VCaP (cell line): ENCODE measurements around the gene RGS6.

ENCODE experiments used
- H3K27ac ChIP-seq: fragments of 450-650 bp; 2 replicates; pipeline ENCODE4 v1.5.1; 2017
- CTCF ChIP-seq: fragments of 450-650 bp; conservative IDR thresholded peaks from 2 replicates; pipeline ENCODE4 v1.5.1; 2017; ENCODE audit warnings: mild to moderate bottlenecking, moderate library complexity

The RGS6 gene

DNA sequence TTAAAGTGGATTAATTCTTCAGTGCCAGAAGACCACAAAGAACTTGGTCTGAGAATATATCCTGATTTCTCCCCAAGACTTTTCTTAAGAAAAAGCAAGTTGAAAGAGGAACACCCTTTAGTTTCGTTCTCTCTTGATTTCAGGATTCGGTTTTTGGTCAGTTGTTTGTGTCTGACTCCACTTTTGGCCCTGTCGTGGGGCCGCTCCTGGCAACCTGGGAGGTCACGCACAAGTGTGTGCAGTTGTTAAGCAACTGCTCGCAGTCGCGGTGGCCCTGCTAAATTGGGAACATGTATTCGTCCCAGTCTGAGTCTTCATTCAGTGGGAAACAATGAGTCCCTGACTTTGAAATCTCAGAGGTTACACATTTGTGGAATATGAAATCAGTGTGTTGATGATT lies 68.7 kb downstream of the RGS6 start:
- no peak overlapping the region for H3K27ac ChIP-seq
- TF ChIP-seq CTCF = no peak

DNA sequence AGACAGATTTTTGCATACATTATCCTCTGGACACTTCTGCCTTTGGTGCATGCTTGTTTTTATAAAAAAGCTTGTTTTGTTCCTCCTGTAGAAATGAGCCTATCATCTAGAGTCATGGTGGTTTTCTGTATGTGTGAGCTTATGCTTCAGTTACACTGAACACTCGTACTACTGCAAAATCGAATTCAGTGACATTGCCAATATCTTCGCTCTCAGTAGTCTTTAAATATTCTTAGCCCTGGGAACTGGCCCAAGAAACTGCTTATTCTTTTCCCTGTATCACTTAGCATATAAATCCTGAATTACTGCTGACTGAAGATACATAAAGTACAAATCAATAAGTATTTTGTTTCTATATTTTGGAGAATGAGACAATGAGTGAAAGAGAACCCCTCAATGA lies 70.5 kb downstream of the RGS6 start:
- no peak overlapping the region for H3K27ac ChIP-seq
- TF ChIP-seq CTCF = no peak

- H3K27ac ChIP-seq = no peak overlapping the region
- no peak for TF ChIP-seq CTCF
Measured at GRCh38 chr14:72008666-72009065, 76.4 kb downstream of the RGS6 start.

GRCh38 chr14:72010474-72010873 lies 78.2 kb downstream of the RGS6 start:
- no peak for TF ChIP-seq CTCF
- no peak overlapping the region for H3K27ac ChIP-seq

GRCh38 chr14:72013721-72014345 lies 81.6 kb downstream of the RGS6 start:
- TF ChIP-seq CTCF = no peak

GRCh38 chr14:72014486-72014885 lies 82.3 kb downstream of the RGS6 start:
- no peak for TF ChIP-seq CTCF
- H3K27ac ChIP-seq = no peak overlapping the region

More at GRCh38 chr14:72013721-72014345, 81.6 kb downstream of the RGS6 start:
- no peak overlapping the region for H3K27ac ChIP-seq

DNA sequence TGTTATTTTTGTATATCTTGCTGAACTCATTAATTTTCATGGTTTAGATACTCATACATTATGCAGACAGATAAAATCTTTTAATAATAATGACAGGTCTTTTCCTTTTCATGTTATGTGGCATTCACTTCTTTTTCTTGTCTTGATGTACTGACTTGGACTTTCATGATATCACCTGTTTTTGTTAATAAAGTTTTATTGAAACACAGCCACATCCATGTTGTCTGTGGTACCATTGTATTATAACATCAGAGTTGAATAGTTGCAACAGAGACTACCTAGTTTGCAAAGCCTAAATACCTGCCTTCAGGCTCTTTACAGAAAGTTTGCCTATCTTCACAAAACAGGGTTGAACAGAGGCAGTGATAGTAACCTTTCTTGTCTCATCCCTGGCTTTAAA lies 85.1 kb downstream of the RGS6 start:
- no peak overlapping the region for H3K27ac ChIP-seq
- no peak for TF ChIP-seq CTCF
